ENCODE measurements around the gene AGXT2.

AGXT2 gene

DNA sequence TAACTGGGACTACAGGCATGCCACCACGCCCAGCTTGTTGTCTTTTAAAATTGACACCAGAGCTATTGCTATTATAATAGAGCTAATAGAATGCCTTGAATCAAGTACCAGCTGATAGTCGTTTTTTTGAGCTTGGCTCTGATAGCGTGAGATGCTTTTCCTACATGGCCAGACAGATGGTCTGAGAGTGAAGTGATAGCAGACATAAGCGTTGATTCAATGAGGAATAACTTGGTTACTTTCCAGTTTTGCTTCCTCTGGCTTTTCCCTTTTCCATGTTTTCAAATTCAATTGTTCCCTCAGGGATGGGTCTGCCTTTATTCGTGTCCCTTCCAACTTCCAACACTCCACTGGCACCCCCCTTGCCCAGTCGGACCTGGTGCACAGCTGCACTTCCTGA lies 15.4 kb downstream of the AGXT2 start:
- no peak for TF ChIP-seq FOXM1 (IDR thresholded peaks at IDR 0.05; ENCODE audit: borderline replicate concordance, low read depth)
- TF ChIP-seq EP300 (IDR thresholded peaks at IDR 0.05; ENCODE audit: borderline replicate concordance): no peak
- TF ChIP-seq CREB1 (IDR thresholded peaks at IDR 0.05; ENCODE audit: low read depth): no peak
- no peak for TF ChIP-seq CEBPB (IDR thresholded peaks at IDR 0.05)
- no peak for TF ChIP-seq RAD21 (IDR thresholded peaks at IDR 0.05; ENCODE audit: low read depth)
- no peak for TF ChIP-seq NFIC (IDR thresholded peaks at IDR 0.05)
- no peak for TF ChIP-seq TAF1 (IDR thresholded peaks at IDR 0.05; ENCODE audit: low read depth)

- no peak for TF ChIP-seq USF1 (IDR thresholded peaks at IDR 0.05)
- no peak for TF ChIP-seq NFIC (IDR thresholded peaks at IDR 0.05)
- no peak for TF ChIP-seq TCF12 (IDR thresholded peaks at IDR 0.05; ENCODE audit: low read depth)
- TF ChIP-seq CEBPB (IDR thresholded peaks at IDR 0.05): no peak
- TF ChIP-seq TEAD4 (IDR thresholded peaks at IDR 0.05): no peak
- TF ChIP-seq ZBTB7A (IDR thresholded peaks at IDR 0.05; ENCODE audit: low read depth): no peak
- TF ChIP-seq CREB1 (IDR thresholded peaks at IDR 0.05; ENCODE audit: low read depth): no peak
- TF ChIP-seq RAD21 (IDR thresholded peaks at IDR 0.05; ENCODE audit: low read depth): no peak
Observed at GRCh38 chr5:35031276-35031675, 16.5 kb downstream of the AGXT2 start.

DNA sequence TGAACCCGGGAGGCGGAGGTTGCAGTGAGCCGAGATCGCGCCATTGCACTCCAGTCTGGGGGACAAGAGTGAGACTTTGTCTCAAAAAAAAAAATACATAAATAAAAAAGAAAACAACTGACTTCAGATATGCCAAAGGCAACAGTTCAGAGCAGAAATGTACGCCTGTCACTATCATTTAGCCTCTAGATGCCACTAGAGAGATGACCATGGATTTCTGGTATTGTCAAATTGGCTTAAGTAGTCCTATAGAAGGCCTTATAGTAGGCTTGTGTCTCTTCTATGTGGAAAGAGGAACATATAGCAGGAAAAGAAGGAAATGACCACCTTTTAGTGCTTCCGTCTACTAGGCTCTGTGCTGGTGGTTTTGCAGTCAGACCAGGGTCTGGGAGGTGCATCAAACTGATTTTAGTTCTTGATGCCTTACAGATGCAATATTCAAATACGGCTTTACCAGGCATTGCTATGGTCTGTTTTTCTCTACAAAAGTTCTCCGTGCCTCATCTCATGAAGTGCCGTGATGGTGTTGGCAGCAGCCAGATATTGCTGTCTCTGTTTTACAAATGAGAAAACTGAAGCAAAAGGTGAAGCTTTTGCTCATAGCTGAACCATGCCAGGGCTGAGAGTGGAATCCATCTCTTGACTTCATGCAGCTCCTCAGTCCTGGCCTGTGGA lies 17.2 kb downstream of the AGXT2 start:
- TF ChIP-seq RAD21 (IDR thresholded peaks at IDR 0.05; ENCODE audit: low read depth): peak; percentile 10; the same call in 1 of the 2 replicates
- TF ChIP-seq, protein P1, sequence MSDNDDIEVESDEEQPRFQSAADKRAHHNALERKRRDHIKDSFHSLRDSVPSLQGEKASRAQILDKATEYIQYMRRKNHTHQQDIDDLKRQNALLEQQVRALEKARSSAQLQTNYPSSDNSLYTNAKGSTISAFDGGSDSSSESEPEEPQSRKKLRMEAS (IDR thresholded peaks at IDR 0.05): no peak

DNA sequence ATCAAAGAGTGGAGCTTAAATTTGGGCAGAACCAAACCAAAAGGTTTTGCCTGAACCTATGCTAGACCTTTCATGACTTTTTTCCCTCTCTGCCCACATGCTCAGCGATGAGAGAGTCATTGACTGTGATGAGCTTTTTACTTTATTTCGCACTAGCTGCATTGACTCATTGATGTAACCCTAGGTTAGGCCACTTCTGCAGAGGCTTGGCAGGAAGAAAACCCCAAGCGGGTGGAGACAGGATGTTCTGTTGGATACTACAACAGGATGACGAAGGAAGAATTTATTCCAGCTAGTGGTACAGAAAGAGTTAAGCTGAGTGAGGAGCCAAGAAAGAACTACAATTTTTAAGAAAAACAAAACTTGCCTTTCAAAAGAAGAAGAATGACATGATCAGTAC lies 18.4 kb downstream of the AGXT2 start:
- no peak for TF ChIP-seq CEBPB (IDR thresholded peaks at IDR 0.05)
- TF ChIP-seq EGR1 (IDR thresholded peaks at IDR 0.05): no peak
- no peak for TF ChIP-seq NFIC (IDR thresholded peaks at IDR 0.05)
- TF ChIP-seq CREB1 (IDR thresholded peaks at IDR 0.05; ENCODE audit: low read depth): no peak
- TF ChIP-seq ZBTB7A (IDR thresholded peaks at IDR 0.05; ENCODE audit: low read depth): no peak
- no peak for TF ChIP-seq EP300 (IDR thresholded peaks at IDR 0.05; ENCODE audit: borderline replicate concordance)
- no peak for TF ChIP-seq TCF12 (IDR thresholded peaks at IDR 0.05; ENCODE audit: low read depth)
- no peak for TF ChIP-seq RAD21 (IDR thresholded peaks at IDR 0.05; ENCODE audit: low read depth)
- TF ChIP-seq, protein P1 (IDR thresholded peaks at IDR 0.05): no peak
- no peak for TF ChIP-seq TAF1 (IDR thresholded peaks at IDR 0.05; ENCODE audit: low read depth)

DNA sequence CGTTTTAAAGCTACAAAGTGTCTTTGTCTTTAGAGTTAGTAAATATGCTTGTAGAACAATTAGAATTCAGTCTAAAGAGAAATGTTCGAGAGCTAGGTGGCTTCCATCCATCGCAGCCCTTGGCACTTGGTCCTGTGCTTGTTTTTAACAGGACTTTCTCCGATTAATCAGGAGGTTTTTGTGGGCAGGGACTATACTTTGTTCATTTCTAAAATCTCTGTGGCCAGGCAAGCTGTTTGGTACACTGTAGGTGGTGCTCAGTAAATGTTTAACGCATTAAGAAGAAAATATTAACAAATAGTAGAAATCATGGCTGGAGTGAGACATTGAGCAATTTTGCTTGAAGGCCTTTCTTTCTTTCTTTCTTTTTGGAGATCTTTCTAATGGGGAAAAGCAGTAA lies 20.8 kb downstream of the AGXT2 start:
- TF ChIP-seq, protein P2, sequence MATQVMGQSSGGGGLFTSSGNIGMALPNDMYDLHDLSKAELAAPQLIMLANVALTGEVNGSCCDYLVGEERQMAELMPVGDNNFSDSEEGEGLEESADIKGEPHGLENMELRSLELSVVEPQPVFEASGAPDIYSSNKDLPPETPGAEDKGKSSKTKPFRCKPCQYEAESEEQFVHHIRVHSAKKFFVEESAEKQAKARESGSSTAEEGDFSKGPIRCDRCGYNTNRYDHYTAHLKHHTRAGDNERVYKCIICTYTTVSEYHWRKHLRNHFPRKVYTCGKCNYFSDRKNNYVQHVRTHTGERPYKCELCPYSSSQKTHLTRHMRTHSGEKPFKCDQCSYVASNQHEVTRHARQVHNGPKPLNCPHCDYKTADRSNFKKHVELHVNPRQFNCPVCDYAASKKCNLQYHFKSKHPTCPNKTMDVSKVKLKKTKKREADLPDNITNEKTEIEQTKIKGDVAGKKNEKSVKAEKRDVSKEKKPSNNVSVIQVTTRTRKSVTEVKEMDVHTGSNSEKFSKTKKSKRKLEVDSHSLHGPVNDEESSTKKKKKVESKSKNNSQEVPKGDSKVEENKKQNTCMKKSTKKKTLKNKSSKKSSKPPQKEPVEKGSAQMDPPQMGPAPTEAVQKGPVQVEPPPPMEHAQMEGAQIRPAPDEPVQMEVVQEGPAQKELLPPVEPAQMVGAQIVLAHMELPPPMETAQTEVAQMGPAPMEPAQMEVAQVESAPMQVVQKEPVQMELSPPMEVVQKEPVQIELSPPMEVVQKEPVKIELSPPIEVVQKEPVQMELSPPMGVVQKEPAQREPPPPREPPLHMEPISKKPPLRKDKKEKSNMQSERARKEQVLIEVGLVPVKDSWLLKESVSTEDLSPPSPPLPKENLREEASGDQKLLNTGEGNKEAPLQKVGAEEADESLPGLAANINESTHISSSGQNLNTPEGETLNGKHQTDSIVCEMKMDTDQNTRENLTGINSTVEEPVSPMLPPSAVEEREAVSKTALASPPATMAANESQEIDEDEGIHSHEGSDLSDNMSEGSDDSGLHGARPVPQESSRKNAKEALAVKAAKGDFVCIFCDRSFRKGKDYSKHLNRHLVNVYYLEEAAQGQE (IDR thresholded peaks at IDR 0.05; ENCODE audit: low read depth): no peak
- TF ChIP-seq FOXM1 (IDR thresholded peaks at IDR 0.05; ENCODE audit: borderline replicate concordance, low read depth): no peak
- TF ChIP-seq USF1 (IDR thresholded peaks at IDR 0.05): no peak

DNA sequence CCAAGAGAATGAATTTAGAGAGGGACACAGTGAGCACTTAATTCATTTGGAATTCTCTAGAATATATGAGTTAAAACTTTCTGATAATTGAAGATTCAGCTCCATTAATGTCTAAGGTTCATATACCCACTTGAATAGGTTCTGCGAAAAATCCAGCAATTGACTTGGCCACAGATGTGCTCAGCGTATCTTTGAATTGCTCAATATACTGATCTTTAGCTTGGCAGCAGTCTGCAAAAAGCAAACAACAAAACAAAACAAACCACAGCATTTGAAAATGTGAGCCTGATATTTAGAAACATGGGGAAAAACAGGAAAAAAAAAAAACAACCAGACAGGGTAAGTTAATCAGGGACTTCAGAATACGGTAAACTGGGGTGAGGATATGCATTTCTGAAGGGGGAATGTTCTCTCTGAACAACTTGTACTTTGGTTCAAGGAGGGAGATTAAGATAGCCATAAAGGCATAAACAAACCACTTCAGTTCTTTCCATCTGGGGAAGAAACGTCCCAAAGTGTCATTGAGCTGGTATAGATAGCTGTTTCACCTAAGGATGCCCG lies 21.4 kb downstream of the AGXT2 start:
- no peak for TF ChIP-seq CREB1 (IDR thresholded peaks at IDR 0.05; ENCODE audit: low read depth)
- TF ChIP-seq USF1 (IDR thresholded peaks at IDR 0.05): no peak
- no peak for TF ChIP-seq TAF1 (IDR thresholded peaks at IDR 0.05; ENCODE audit: low read depth)
- TF ChIP-seq RAD21 (IDR thresholded peaks at IDR 0.05; ENCODE audit: low read depth): no peak
- no peak for TF ChIP-seq EP300 (IDR thresholded peaks at IDR 0.05; ENCODE audit: borderline replicate concordance)
- TF ChIP-seq NFIC (IDR thresholded peaks at IDR 0.05): no peak
- no peak for TF ChIP-seq EGR1 (IDR thresholded peaks at IDR 0.05)
- no peak for TF ChIP-seq ZBTB7A (IDR thresholded peaks at IDR 0.05; ENCODE audit: low read depth)
- TF ChIP-seq TEAD4 (IDR thresholded peaks at IDR 0.05): no peak
- no peak for TF ChIP-seq CEBPB (IDR thresholded peaks at IDR 0.05)
- TF ChIP-seq, protein P1 (IDR thresholded peaks at IDR 0.05): no peak
- no peak for TF ChIP-seq FOXM1 (IDR thresholded peaks at IDR 0.05; ENCODE audit: borderline replicate concordance, low read depth)
- no peak for TF ChIP-seq YY1 (IDR thresholded peaks at IDR 0.05; ENCODE audit: low read depth)
- TF ChIP-seq, protein P2 (IDR thresholded peaks at IDR 0.05; ENCODE audit: low read depth): no peak
- no peak for TF ChIP-seq TCF12 (IDR thresholded peaks at IDR 0.05; ENCODE audit: low read depth)

All from Ishikawa (cell line).